ENCODE data around the gene FLII.

GRCh38 chr17:18250708-18251107 lies 7.8 kb downstream of the FLII start:
- TF ChIP-seq, protein P1, sequence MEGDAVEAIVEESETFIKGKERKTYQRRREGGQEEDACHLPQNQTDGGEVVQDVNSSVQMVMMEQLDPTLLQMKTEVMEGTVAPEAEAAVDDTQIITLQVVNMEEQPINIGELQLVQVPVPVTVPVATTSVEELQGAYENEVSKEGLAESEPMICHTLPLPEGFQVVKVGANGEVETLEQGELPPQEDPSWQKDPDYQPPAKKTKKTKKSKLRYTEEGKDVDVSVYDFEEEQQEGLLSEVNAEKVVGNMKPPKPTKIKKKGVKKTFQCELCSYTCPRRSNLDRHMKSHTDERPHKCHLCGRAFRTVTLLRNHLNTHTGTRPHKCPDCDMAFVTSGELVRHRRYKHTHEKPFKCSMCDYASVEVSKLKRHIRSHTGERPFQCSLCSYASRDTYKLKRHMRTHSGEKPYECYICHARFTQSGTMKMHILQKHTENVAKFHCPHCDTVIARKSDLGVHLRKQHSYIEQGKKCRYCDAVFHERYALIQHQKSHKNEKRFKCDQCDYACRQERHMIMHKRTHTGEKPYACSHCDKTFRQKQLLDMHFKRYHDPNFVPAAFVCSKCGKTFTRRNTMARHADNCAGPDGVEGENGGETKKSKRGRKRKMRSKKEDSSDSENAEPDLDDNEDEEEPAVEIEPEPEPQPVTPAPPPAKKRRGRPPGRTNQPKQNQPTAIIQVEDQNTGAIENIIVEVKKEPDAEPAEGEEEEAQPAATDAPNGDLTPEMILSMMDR (IDR thresholded peaks at IDR 0.05; ENCODE audit: insufficient read depth, low read length): no peak
- TF ChIP-seq POLR2AphosphoS5 (IDR thresholded peaks at IDR 0.05; ENCODE audit: low read depth) (no peak), GABPA (IDR thresholded peaks at IDR 0.05; ENCODE audit: low read depth) (no peak), SPI1 (IDR thresholded peaks at IDR 0.05; ENCODE audit: borderline replicate concordance, low read depth) (no peak)
- TF ChIP-seq, protein P2, sequence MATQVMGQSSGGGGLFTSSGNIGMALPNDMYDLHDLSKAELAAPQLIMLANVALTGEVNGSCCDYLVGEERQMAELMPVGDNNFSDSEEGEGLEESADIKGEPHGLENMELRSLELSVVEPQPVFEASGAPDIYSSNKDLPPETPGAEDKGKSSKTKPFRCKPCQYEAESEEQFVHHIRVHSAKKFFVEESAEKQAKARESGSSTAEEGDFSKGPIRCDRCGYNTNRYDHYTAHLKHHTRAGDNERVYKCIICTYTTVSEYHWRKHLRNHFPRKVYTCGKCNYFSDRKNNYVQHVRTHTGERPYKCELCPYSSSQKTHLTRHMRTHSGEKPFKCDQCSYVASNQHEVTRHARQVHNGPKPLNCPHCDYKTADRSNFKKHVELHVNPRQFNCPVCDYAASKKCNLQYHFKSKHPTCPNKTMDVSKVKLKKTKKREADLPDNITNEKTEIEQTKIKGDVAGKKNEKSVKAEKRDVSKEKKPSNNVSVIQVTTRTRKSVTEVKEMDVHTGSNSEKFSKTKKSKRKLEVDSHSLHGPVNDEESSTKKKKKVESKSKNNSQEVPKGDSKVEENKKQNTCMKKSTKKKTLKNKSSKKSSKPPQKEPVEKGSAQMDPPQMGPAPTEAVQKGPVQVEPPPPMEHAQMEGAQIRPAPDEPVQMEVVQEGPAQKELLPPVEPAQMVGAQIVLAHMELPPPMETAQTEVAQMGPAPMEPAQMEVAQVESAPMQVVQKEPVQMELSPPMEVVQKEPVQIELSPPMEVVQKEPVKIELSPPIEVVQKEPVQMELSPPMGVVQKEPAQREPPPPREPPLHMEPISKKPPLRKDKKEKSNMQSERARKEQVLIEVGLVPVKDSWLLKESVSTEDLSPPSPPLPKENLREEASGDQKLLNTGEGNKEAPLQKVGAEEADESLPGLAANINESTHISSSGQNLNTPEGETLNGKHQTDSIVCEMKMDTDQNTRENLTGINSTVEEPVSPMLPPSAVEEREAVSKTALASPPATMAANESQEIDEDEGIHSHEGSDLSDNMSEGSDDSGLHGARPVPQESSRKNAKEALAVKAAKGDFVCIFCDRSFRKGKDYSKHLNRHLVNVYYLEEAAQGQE (IDR thresholded peaks at IDR 0.05; ENCODE audit: insufficient replicate concordance, low read depth): no peak

Measured in HL-60 (cell line).